Effector memory CD8-positive, alpha-beta T cell (primary cell): Measurements from ENCODE around the gene TUFT1.
"Not testable (repeated sequence)": the region's sequence is repeated elsewhere in the genome, so short reads cannot be mapped to it uniquely, and the experiment has no call there.

ENCODE experiments used
- ATAC-seq: fragments of 150-1000 bp; cut with Tn5 transposase; replicated peaks from 2 replicates; pipeline ENCODE4 v1.10.0; 2021; ENCODE audit warnings: mild to moderate bottlenecking, moderate library complexity
- DNase-seq, 3 experiments: peaks; one replicate each; pipeline ENCODE4 v3.0.0; 2021
- H3K27ac Mint-ChIP-seq, 2 donors: one replicate each; pipeline ENCODE4 v1.8.0; 2022; ENCODE audit warnings: mild to moderate bottlenecking in 2 of 2, mixed read lengths in 2 of 2, moderate library complexity in 2 of 2
- H3K27me3 Mint-ChIP-seq, 2 donors: one replicate each; pipeline ENCODE4 v1.8.0; 2022; ENCODE audit warnings: mixed read lengths in 2 of 2
- H3K36me3 Mint-ChIP-seq: one replicate; pipeline ENCODE4 v1.8.0; 2022; ENCODE audit warnings: mild to moderate bottlenecking, moderate library complexity, mixed read lengths; ENCODE audit not compliant: insufficient read depth
- H3K4me1 Mint-ChIP-seq, 2 donors: one replicate each; pipeline ENCODE4 v1.8.0; 2022; ENCODE audit warnings: low read depth in 2 of 2, mixed read lengths in 2 of 2
- H3K4me3 Mint-ChIP-seq, 2 donors: one replicate each; pipeline ENCODE4 v1.8.0; 2022; ENCODE audit warnings: mild to moderate bottlenecking in 2 of 2, mixed read lengths in 2 of 2, moderate library complexity in 2 of 2
- H3K9me3 Mint-ChIP-seq, 2 donors: one replicate each; pipeline ENCODE4 v1.8.0; 2022; ENCODE audit warnings: mixed read lengths in 2 of 2

Gene TUFT1

GRCh38 chr1:151611832-151612500, 71.9 kb downstream of the TUFT1 start, which contains the start of gene SNX27:
SNX27 (plus strand) TSS chr1:151612050; CDS start chr1:151612202, 152 bp downstream.
- peak within 1 kb of the TSS; percentile 93 to 94 for H3K27ac Mint-ChIP-seq
- H3K27me3 Mint-ChIP-seq, result peaks cover 6 to 9% of the 10 kb centered on the region in 2 donors
- DNase-seq (peak; percentile 79 to 83 (median 80)), ATAC-seq (peak; percentile 92)
- peaks cover 21 to 25% of the 10 kb centered on the region in 2 donors for H3K4me1 Mint-ChIP-seq
- no peaks in the 10 kb centered on the region for H3K36me3 Mint-ChIP-seq
- H3K4me3 Mint-ChIP-seq, result peak within 1 kb of the TSS; percentile 89 to 97
- H3K9me3 Mint-ChIP-seq, result no peaks in the 10 kb centered on the region

GRCh38 chr1:151612501-151613281, 72.6 kb downstream of the TUFT1 start:
- H3K27me3 Mint-ChIP-seq, result peaks cover 6 to 9% of the 10 kb centered on the region in 2 donors
- peak overlapping the region; percentile 93 to 94 for H3K27ac Mint-ChIP-seq
- peaks cover 21 to 25% of the 10 kb centered on the region in 2 donors for H3K4me1 Mint-ChIP-seq
- H3K4me3 Mint-ChIP-seq, result peak overlapping the region; percentile 89 to 97
- no peaks in the 10 kb centered on the region for H3K9me3 Mint-ChIP-seq
- DNase-seq (peak in 1 of 3 experiments; percentile 12), ATAC-seq (peak; percentile 8)
- peaks cover 5% of the 10 kb centered on the region for H3K36me3 Mint-ChIP-seq

GRCh38 chr1:151613282-151613780, 73.2 kb downstream of the TUFT1 start:
- Mint-ChIP-seq H3K36me3 (peaks cover 5% of the 10 kb centered on the region), H3K4me1 (peaks cover 21 to 25% of the 10 kb centered on the region in 2 donors), H3K27me3 (peaks cover 3 to 5% of the 10 kb centered on the region in 2 donors), H3K27ac (peak overlapping the region; percentile 93 to 94), H3K4me3 (peak overlapping the region; percentile 89 to 97), H3K9me3 (no peaks in the 10 kb centered on the region)
- DNase-seq, result no peak
- no peak for ATAC-seq

GRCh38 chr1:151615711-151616504, 75.8 kb downstream of the TUFT1 start:
- Mint-ChIP-seq H3K4me3 (no peak overlapping the region), H3K27me3 (no peaks in the 10 kb centered on the region), H3K9me3 (no peaks in the 10 kb centered on the region), H3K36me3 (peaks cover 5% of the 10 kb centered on the region), H3K27ac (peak overlapping the region in 1 of 2 donors; percentile 20), H3K4me1 (peaks cover 29 to 30% of the 10 kb centered on the region in 2 donors)
- DNase-seq, result no peak
- no peak for ATAC-seq

GRCh38 chr1:151616505-151616849, 76.4 kb downstream of the TUFT1 start:
- H3K27ac Mint-ChIP-seq, result peak overlapping the region in 1 of 2 donors; percentile 20
- ATAC-seq, result no peak
- peaks cover 30 to 31% of the 10 kb centered on the region in 2 donors for H3K4me1 Mint-ChIP-seq
- H3K27me3 Mint-ChIP-seq, result no peaks in the 10 kb centered on the region
- H3K4me3 Mint-ChIP-seq, result no peak overlapping the region
- no peak for DNase-seq
- no peaks in the 10 kb centered on the region for H3K9me3 Mint-ChIP-seq
- peaks cover 5% of the 10 kb centered on the region for H3K36me3 Mint-ChIP-seq

GRCh38 chr1:151618003-151618402, 77.9 kb downstream of the TUFT1 start:
- peaks cover 25 to 31% of the 10 kb centered on the region in 2 donors for H3K4me1 Mint-ChIP-seq
- no peak overlapping the region for H3K27ac Mint-ChIP-seq
- peaks cover 5% of the 10 kb centered on the region for H3K36me3 Mint-ChIP-seq
- no peaks in the 10 kb centered on the region for H3K9me3 Mint-ChIP-seq
- H3K4me3 Mint-ChIP-seq, result no peak overlapping the region
- no peak for ATAC-seq
- H3K27me3 Mint-ChIP-seq, result no peaks in the 10 kb centered on the region
- DNase-seq, result no peak

GRCh38 chr1:151618470-151618869, 78.4 kb downstream of the TUFT1 start:
- ATAC-seq, result no peak
- H3K27me3 Mint-ChIP-seq, result no peaks in the 10 kb centered on the region
- H3K4me3 Mint-ChIP-seq, result no peak overlapping the region
- H3K9me3 Mint-ChIP-seq, result no peaks in the 10 kb centered on the region
- no peak for DNase-seq
- no peak overlapping the region for H3K27ac Mint-ChIP-seq
- H3K4me1 Mint-ChIP-seq, result peaks cover 20 to 26% of the 10 kb centered on the region in 2 donors
- H3K36me3 Mint-ChIP-seq, result peaks cover 5% of the 10 kb centered on the region

DNA sequence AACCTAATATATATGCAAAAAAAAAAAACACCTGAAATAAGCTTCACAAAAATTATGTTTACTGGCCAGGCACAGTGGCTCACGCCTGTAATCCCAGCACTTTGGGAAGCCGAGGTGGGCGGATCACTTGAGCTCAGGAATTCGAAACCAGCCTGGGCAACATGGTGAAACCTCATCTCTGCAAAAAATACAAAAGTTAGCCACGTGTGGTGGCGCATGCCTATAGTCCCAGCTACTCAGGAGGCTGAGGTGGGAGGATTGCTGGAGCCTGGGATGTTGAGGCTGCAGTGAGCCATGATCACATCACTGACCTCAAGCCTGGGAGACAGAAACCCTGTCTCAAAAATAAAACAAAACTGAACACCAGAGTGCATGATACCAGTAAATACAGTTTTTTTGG, 78.9 kb downstream of the TUFT1 start:
- not testable (repeated sequence) for H3K27ac Mint-ChIP-seq, DNase-seq, ATAC-seq, H3K9me3 Mint-ChIP-seq, H3K36me3 Mint-ChIP-seq, H3K27me3 Mint-ChIP-seq, H3K4me3 Mint-ChIP-seq
- H3K4me1 Mint-ChIP-seq, result peaks cover 17 to 21% of the 10 kb centered on the region in 2 donors

DNA sequence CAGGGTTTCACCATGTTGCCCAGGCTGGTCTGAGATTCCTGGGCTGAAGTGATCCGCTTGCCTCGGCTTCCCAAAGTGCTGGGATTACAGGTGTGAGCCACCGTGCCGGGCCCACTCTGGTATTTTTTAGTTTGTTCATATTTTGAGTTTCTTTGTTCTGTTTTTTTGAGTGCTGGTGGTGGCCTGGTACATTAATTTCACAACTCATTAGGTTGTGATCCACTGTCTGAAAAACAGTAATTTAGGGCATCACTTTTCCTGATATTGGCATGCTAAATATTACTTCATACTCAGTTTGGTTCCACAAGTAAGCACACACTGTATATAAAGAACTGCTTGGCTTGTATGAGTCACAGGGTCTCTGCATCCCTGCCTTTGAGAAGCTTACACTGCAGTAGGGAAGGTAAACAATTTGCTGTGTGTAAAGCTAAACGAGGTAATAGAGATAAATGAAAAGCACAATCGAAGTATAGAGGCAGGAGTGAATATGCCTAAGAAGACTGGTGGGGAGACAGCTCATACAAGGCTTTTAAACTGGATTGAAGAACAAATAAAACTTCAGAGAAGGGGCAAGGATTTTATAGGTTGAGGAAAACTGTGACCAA, 79.5 kb downstream of the TUFT1 start:
- Mint-ChIP-seq H3K4me1 (peaks cover 17% of the 10 kb centered on the region in 2 donors), H3K36me3 (peaks cover 5% of the 10 kb centered on the region), H3K27me3 (no peaks in the 10 kb centered on the region), H3K4me3 (no peak overlapping the region), H3K27ac (no peak overlapping the region), H3K9me3 (no peaks in the 10 kb centered on the region)
- ATAC-seq, result no peak
- no peak for DNase-seq

DNA sequence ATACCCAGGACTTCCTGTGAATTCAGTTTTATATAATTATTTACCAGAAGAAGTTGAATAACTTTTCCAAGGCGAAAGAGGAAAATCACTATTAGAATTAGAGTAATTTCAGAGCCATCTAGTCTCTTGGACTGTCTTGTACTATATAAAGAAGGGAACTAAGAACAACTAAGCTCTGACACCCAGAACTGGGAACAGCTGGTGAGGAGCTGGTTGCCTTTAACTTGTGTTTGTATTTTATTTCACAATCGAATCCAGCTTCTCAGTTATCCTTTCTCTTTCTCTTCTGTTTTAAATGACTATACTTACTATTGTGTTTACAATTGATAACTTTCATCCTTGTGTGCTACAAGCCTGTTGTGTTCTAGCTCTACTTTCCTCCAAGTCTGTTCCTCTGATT, 80.2 kb downstream of the TUFT1 start:
- DNase-seq (no peak), ATAC-seq (no peak)
- peaks cover 14% of the 10 kb centered on the region in 2 donors for H3K4me1 Mint-ChIP-seq
- H3K4me3 Mint-ChIP-seq, result no peak overlapping the region
- H3K36me3 Mint-ChIP-seq, result peaks cover 5% of the 10 kb centered on the region
- H3K27me3 Mint-ChIP-seq, result no peaks in the 10 kb centered on the region
- H3K9me3 Mint-ChIP-seq, result no peaks in the 10 kb centered on the region
- peak overlapping the region; percentile 51 to 64 for H3K27ac Mint-ChIP-seq

DNA sequence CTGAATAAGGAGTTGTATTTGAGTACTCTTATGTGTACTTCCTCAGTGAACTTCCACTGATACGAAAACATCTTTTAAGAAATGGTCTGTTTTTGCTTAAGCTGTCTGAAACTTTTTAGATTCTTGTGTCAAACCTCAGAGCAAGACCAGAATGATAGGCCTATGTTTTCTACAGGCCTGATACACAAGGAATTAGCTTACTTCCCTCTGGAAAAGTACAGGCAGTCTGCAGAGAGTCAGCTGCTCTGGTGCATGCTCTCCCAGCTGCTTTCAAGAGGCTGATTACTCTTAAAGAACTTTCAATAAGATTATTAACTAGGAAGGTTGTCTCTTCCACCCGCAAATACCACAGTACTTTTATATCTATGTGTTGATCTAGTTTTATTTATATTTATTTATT, 81.2 kb downstream of the TUFT1 start:
- H3K27ac Mint-ChIP-seq, result peak overlapping the region; percentile 51 to 64
- H3K4me3 Mint-ChIP-seq, result no peak overlapping the region
- DNase-seq (no peak), ATAC-seq (no peak)
- peaks cover 5% of the 10 kb centered on the region for H3K36me3 Mint-ChIP-seq
- H3K4me1 Mint-ChIP-seq, result peaks cover 9 to 10% of the 10 kb centered on the region in 2 donors
- no peaks in the 10 kb centered on the region for H3K9me3 Mint-ChIP-seq
- no peaks in the 10 kb centered on the region for H3K27me3 Mint-ChIP-seq

DNA sequence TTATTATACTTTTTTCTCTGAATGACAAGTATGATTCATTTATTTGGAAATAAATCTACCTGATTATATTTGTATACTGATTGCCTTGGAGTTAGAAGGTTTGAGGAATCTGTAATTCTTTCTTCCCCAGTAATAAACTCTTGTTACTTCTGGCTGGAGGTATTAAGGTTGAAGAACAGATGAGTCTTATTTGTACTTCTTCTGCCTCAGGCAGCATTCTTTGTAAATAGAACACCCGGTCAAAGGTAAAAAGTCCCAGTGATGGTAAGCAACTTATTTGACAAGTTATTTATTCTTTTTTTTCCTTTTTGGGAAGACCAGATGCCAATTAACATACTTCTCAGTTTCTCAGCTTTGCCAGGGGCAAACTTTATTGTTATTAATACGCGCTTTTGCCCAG, 84.7 kb downstream of the TUFT1 start:
- DNase-seq, result no peak
- no peak for ATAC-seq
- Mint-ChIP-seq H3K27ac (no peak overlapping the region), H3K36me3 (no peaks in the 10 kb centered on the region), H3K4me1 (peaks cover 9 to 16% of the 10 kb centered on the region in 2 donors), H3K9me3 (no peaks in the 10 kb centered on the region), H3K4me3 (no peak overlapping the region), H3K27me3 (no peaks in the 10 kb centered on the region)
